ENCODE data around the gene FTO.

The FTO gene

GRCh38 chr16:53756275-53756996 is 52.5 kb downstream of the FTO start:
- no peak for DNase-seq

- no peak for DNase-seq
Measured at GRCh38 chr16:53757971-53758609, 54.1 kb downstream of the FTO start.

- no peak for DNase-seq
Measured at GRCh38 chr16:53761962-53762703, 58.2 kb downstream of the FTO start.

GRCh38 chr16:53766304-53767016 is 62.5 kb downstream of the FTO start:
- DNase-seq: no peak

- no peak for DNase-seq
Measured at GRCh38 chr16:53768167-53768566, 64.2 kb downstream of the FTO start.

GRCh38 chr16:53768593-53768992 is 64.6 kb downstream of the FTO start:
- peak; percentile 92 for DNase-seq

- no peak for DNase-seq
Measured at GRCh38 chr16:53769185-53769584, 65.2 kb downstream of the FTO start.

- no peak for DNase-seq
Measured at GRCh38 chr16:53769787-53770186, 65.8 kb downstream of the FTO start.

- no peak for DNase-seq
Measured at GRCh38 chr16:53770641-53771040, 66.7 kb downstream of the FTO start.

- DNase-seq: no peak
Measured at GRCh38 chr16:53771655-53772497, 67.9 kb downstream of the FTO start.

GRCh38 chr16:53773150-53773846 is 69.3 kb downstream of the FTO start:
- DNase-seq: peak; percentile 72

GRCh38 chr16:53773881-53774280 is 69.9 kb downstream of the FTO start:
- DNase-seq: no peak

GRCh38 chr16:53775106-53775820 is 71.3 kb downstream of the FTO start:
- DNase-seq: peak; percentile 24

- peak; percentile 94 for DNase-seq
Measured at GRCh38 chr16:53775821-53776431, 72.0 kb downstream of the FTO start.

GRCh38 chr16:53779186-53779585 is 75.2 kb downstream of the FTO start:
- DNase-seq: no peak

- no peak for DNase-seq
Measured at GRCh38 chr16:53780051-53780450, 76.1 kb downstream of the FTO start.

- DNase-seq: no peak
Measured at GRCh38 chr16:53781023-53781605, 77.2 kb downstream of the FTO start.

GRCh38 chr16:53782148-53782547 is 78.2 kb downstream of the FTO start:
- DNase-seq: no peak

- DNase-seq: no peak
Measured at GRCh38 chr16:53784291-53784690, 80.3 kb downstream of the FTO start.

GRCh38 chr16:53785044-53785443 is 81.1 kb downstream of the FTO start:
- DNase-seq: no peak
